Measurements from ENCODE around the gene CRB1.

DNA sequence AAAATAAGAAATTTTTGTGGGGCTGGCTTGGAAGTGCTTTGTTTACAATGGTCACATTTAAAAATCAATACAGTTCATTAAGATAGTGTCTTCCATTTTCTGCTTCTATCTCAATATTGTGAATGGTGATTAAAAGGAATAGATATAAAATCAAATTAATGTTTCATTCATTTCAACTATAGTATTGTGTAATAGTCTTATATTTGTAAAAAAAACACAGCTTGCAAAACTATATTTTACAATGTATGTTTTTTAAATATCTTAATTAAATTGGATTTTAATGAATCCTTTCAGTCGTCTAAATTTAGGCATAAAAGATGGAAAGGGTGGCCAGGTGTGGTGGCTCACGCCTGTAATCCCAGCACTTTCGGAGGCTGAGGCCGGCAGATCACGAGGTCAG lies 63.5 kb downstream of the CRB1 start:
- TF ChIP-seq, protein P1, sequence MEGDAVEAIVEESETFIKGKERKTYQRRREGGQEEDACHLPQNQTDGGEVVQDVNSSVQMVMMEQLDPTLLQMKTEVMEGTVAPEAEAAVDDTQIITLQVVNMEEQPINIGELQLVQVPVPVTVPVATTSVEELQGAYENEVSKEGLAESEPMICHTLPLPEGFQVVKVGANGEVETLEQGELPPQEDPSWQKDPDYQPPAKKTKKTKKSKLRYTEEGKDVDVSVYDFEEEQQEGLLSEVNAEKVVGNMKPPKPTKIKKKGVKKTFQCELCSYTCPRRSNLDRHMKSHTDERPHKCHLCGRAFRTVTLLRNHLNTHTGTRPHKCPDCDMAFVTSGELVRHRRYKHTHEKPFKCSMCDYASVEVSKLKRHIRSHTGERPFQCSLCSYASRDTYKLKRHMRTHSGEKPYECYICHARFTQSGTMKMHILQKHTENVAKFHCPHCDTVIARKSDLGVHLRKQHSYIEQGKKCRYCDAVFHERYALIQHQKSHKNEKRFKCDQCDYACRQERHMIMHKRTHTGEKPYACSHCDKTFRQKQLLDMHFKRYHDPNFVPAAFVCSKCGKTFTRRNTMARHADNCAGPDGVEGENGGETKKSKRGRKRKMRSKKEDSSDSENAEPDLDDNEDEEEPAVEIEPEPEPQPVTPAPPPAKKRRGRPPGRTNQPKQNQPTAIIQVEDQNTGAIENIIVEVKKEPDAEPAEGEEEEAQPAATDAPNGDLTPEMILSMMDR (IDR thresholded peaks at IDR 0.05; ENCODE audit: insufficient read depth, low read length, poor library complexity, severe bottlenecking) = no peak
- TF ChIP-seq EZH2phosphoT487 (conservative IDR thresholded peaks at IDR 0.05; ENCODE audit: low read length) = no peak

All from SU-DHL-6 (cell line).